ENCODE results near the gene JAG2.
"Not testable (repeated sequence)": the region's sequence is repeated elsewhere in the genome, so short reads cannot be mapped to it uniquely, and the experiment has no call there.

Gene JAG2

DNA sequence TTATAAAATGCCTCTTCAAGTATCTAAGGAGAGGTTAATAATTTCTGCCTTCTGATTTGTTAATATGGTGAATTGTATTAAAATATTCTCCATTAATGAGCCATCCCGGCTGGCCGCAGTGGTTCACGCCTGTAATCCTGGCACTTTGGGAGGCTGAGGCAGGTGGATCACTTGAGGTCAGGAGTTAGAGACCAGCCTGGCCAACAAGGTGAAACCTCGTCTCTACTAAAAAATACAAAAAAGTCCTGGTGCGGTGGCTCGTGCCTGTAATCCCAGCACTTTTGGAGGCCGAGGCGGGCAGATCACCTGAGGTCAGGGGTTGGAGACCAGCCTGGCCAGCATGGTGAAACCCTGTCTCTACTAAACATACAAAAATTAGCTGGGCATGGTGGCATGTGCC, 59.3 kb downstream of the JAG2 start:
- not testable (repeated sequence) for DNase-seq

- no peak for DNase-seq
Observed at GRCh38 chr14:105108516-105108864, 60.1 kb downstream of the JAG2 start.

DNA sequence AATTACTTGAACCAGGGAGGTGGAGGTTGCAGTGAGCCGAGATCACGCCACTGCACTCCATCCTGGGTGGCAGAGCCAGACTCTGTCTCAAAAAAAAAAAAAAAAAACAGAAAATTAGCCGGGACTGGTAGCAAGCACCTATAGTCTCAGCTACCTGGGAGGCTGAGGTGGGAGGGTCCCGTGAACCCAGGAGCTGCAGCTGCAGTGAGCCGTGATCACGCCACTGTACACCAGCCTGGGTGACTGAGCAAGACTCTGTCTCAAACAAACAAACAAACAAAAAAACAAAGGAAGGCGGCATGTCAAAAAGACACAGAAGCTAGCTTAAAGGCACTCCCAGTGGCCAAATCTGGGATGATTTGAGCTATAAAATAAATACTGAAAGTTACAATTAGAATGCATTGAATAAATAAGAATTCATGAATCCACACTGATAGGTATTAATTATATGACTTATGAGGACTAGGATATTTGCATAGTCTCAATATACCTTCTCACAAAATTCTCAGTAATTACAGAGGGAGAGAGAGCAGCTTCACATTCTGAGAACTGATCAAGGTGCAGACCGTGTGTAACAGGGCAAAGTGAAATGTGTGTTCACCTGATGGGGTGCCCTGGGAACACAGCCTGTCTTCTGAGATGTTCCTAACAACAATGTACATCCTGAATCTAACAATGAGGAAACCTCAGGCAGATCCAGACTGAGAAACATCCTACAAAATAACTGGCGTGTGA, 60.6 kb downstream of the JAG2 start:
- DNase-seq: no peak

DNA sequence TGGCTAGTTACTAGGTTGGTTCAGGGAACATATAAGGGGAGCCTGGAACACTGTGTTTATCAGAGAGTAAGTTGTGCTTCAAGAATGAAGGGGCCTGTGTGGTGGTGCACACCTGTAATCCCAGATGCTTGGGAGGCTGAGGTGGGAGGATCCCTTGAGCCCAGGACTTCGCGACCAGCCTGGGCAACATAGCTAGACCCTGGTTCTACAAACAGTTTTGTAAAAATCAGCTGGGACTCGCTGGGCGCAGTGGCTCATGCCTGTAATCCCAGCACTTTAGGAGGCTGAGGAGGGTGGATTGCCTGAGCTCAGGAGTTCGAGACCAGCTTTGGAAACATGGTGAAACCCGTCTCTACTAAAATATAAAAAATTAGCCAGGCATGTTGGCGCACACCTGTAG, 61.2 kb downstream of the JAG2 start:
- DNase-seq: no peak

GRCh38 chr14:105105158-105105557, 63.4 kb downstream of the JAG2 start:
- DNase-seq: no peak

GRCh38 chr14:105102893-105103292, 65.7 kb downstream of the JAG2 start:
- DNase-seq: no peak

DNA sequence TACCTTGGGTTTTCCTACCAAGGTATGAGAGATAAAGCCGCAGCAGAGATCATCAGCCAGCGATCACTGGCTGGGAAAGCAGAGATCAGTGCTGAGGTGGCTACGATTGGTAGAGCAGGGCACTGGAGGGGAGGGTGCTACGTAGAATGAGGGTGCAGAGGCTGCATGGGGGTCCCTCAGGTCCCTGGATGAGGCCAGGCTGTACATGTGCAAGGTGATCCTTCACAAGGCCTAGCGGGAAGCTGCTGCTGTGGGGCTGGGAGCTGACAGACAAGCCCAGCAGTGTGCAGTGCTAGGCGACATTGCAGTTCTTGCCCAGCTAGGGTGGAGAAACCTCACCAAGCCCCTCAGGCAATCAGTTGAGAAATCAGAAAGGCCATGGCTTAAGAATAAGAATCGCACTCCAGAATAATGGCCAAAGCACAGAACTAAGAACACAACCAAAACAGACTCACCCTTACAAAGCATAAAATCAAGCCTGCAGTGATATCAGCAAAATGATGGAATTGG, 66.2 kb downstream of the JAG2 start:
- no peak for DNase-seq

- no peak for DNase-seq
Observed at GRCh38 chr14:105100910-105101309, 67.7 kb downstream of the JAG2 start.

GRCh38 chr14:105099778-105100177, 68.8 kb downstream of the JAG2 start:
- no peak for DNase-seq

DNA sequence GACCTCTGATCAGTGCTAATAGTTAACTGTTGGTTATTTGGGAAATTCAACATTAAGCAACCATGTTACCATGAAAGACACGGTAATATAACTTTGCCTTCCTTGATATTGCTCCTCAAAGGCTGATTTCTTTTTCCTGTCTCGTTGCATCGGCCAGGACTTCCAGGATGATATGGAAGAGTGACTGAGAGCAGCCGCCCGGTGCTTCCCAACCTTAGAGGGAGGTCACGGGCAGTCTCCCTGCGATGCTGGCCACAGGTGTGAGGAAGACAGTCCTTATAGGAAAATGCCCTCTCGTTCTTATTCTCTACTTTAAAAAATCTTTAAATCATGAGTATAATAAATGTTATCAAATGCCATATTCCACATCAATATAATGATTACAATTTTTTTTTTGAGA, 70.3 kb downstream of the JAG2 start:
- no peak for DNase-seq

DNA sequence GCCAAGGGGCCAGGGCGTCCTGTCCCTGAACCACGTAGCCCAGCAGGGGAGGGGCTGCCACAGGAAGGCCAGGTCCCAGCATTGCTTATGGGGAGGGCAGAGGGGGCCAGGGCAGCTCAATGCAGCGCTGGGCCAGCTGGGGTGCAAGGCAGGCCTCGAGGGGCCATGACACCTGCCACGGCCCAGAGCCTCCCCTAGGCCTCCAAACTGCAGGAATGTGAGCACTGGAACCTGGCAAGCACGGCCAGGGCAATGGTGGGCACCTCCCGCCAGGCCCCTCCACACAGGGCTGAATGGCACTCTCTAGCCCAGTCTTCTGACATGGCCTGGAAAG, 70.8 kb downstream of the JAG2 start:
- no peak for DNase-seq

DNA sequence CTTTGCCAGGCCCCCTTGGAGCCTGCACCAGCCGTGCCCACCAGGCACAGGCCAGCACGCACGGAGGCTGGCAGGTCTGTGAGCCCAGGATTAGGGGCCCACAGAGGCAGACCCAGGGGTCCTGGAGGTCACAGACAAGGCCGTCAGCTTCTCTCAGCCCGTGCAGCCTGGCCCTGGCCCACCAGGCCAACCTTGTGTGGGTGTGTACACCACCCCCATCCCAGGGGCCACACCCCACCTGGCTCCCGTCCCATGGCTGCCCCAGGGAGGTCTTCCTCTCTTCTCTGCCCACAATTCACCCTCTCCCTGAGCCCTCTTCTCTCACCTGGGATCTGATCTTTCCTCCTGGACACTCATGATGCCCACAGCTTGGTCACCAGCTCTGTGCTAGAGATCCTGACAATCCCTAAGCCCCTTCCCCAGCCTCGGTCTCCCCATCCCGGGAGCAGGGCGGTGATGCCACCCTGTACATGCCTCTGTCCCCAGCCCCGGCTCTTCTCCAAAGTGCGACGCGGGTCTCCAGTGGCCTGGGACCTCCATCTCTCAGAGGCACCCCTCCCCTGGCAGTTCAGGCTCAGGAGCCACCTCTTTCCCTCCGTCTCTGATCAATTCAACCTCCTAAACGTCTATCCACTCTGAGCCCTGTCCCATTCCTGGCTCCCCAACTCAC, 72.2 kb downstream of the JAG2 start:
- DNase-seq: no peak

DNA sequence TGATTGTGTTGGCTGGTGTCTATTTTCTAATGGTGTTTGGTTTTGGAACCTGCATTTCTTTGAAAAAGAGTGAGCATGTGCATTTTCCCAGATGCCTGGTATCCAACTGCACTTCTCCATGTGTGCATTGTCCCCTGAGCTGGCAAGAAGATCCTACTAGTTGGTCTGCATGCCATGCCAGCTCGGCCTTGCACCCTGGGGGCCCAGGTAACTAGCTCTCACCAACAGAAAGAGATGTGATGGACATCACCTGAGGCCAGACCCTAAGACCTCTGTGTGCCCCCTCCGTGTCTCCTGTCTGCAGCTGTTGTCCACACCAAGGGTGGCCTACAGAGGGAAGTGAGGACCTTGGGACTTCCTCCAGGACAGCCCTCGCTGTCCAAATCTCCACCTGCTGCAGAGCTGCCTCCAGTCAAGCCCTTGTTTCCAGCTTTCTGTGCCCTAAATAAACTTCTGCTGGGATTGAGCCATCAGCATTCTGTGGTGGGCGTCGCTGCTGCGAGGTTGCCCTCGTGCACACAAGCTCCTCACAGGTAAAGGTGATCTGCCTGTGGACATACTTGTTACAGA, 73.3 kb downstream of the JAG2 start:
- no peak for DNase-seq

DNA sequence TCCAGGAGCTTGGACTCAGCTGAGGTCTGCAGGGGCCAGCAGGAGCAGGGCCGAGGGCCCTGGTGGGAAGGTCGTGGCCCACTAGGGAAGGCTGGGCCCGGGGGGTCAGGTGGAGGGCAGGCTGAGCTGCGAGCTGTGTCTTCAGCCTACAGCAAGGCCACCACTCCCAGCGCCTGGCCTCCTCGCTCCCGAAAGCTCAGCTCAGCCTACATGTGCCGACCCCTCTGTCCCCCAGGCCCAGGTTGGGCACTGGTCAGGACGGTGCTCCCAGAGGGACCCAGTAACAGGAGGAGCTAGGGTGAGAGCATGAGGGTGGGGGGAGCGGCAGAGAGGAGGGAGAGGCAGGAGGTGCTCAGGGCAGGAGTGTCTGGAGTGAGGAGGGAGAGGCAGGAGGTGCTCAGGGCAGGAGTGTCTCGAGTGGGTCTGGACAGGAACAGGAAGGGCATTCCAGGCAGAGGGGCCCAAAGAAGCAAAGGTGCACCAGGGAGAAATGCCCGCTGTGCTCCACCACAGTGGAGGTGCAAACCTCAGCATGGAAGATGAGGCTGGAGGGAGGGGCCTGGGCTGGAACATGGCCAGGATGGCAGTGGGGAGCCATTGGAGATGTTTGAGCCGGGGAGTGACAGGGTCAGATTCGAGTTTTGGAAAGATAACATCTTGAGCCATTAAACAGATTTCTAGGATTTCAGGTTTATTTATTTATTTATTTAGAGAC, 74.2 kb downstream of the JAG2 start:
- DNase-seq: no peak

- peak; percentile 81 for DNase-seq
Observed at GRCh38 chr14:105093431-105094192, 75.0 kb downstream of the JAG2 start.

- peak; percentile 70 for DNase-seq
Observed at GRCh38 chr14:105093038-105093430, 75.5 kb downstream of the JAG2 start.

GRCh38 chr14:105092171-105093037, 76.2 kb downstream of the JAG2 start:
- DNase-seq: no peak

GRCh38 chr14:105091517-105092170, 76.9 kb downstream of the JAG2 start:
- DNase-seq: no peak

DNA sequence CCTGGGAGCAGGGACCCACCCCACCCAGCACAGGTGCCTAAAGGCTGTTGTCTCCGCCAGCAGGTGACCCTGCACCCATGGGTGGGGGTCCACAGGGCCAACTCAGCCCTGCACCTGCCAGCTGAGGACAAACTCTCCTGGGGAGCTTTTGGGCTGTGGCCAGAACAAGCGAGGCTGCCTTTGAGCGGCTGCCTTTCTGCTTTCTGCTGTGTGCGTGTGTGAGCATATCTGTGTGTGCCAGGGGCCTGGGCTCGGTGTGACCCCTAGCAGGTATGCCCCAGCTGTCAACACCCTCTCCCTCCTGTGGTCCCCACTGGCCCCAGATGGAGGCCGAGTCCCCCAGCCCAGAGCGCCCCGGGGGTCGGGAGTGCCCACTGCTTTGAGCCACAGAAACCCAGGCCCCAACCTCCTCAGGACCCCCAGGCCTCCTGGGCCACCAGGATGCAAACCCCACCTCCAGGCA, 77.5 kb downstream of the JAG2 start:
- no peak for DNase-seq

Data from stimulated activated CD4-positive, alpha-beta T cell treated with anti-CD3 and anti-CD28 coated beads, Interleukin-12 subunit alpha, Interleukin-12 subunit beta, amount 100 ng/mL, for 4 hours (primary cell).